Activated T-cell treated with anti-CD3 and anti-CD28 coated beads, Interleukin-2, amount 50 U/mL, for 1 hour (primary cell): Measurements from ENCODE around the gene DNASE1L3.

Experiments
- DNase-seq: peaks from one replicate; pipeline ENCODE4 v3.0.0-alpha.2; 2020

DNASE1L3 gene

DNA sequence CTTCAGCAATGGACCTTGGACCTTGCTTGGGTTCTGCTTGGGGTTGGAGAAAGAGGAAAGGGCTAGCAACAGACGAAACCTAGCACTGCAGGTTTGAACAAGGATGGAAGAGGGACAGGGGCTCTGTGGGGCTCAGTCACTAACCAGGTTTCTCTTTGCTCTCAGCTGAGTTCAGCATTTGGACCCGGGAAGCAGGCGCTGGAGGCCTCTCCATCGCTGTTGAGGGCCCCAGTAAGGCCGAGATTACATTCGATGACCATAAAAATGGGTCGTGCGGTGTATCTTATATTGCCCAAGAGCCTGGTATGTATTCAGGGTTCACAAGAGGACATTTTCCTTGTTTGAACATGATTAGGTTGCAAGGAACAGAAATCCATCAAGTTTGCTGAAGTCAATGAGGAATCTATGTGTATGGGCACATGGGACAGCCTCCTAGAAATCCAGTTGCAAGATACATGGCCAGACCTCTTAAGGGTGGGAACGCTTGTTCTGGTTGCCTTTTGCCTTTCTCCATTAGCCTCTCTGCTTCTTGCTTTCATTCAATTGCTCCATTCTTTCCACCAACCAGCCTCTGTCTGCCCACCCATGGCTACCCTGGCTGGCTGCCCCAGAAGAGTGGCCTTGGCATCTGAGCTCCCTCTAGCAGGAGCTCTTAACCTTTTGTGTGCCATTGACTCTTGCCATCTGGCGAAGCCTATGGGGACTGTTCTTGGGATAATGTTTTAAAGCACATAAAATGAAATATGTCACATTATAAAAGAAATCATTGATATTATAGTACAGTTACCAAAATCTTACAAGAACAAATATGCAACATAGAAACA lies 55.9 kb downstream of the DNASE1L3 start:
- DNase-seq, result no peak

- no peak for DNase-seq
These were observed 57.4 kb downstream of the DNASE1L3 start for GRCh38 chr3:58153371-58153770.

DNA sequence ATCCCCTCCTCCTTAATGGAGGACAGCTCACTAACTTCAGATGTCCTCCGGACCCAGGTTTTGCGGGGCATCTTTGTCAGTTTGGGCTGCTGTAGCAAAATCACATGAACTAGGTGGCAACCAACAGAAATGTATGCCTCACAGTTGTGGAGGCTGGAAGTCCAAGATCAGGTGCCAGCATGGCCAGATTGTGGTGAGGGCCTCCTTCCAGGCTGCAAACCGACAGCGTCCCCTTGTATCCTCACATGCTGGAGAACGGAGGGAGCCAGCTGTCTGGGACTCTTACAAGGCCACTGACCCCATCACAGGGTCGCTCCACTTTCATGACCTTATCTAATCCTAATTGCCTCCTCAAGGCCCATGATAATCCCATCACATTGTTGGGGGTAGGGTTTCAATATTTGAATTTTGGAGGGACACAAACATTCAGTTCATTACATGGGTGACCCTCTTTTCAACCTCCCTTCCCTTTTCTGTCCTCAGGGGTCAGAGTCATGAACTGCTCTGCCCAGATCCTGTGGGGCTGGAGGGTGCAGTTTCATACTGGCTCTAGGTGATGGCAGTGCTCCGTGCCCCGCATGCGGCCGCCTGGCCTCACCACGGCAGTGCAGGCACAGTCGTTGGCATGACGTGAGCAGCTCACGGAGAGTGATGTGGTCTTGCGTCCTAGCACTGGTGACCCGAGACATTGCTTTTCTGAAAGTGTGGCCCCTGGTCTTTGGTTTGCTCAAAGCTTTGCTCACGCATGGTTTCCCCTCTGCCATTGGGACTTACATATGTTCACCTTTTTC lies 58.4 kb downstream of the DNASE1L3 start:
- no peak for DNase-seq

GRCh38 chr3:58151637-58152036 lies 59.1 kb downstream of the DNASE1L3 start:
- DNase-seq, result no peak

DNA sequence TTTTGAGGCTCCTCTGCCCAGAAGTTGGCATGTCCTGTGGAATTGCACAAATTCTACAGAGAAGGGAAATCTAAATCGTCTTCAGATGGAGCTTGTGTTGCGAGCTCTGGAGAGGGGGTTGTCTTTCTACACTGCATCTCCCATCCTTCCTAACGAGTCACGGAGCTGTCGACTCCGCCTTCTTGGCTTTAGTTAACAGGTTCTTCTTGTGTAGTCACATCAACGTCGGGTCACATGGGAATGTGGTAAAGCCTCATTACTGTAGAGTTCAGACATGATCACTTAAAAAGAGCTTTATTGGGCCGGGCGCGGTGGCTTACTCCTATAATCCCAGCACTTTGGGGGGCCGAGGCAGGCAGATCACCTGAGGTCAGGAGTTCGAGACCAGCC lies 60.0 kb downstream of the DNASE1L3 start:
- DNase-seq, result no peak

GRCh38 chr3:58150130-58150809 lies 60.5 kb downstream of the DNASE1L3 start:
- DNase-seq, result no peak

DNA sequence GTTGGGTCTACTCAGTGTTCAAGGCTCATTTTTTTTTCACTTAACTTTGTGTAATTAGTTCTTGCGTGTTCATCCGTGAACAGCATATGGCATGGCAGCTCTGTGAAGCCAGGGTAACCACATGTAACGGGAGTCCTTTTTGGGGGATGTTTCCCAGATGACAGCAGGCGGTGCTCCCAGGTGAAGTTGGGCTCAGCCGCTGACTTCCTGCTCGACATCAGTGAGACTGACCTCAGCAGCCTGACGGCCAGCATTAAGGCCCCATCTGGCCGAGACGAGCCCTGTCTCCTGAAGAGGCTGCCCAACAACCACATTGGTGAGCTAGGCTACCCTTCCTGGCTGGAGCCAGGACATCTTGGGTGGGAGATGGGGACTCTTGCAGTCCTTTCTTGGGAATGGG lies 62.7 kb downstream of the DNASE1L3 start:
- no peak for DNase-seq

DNA sequence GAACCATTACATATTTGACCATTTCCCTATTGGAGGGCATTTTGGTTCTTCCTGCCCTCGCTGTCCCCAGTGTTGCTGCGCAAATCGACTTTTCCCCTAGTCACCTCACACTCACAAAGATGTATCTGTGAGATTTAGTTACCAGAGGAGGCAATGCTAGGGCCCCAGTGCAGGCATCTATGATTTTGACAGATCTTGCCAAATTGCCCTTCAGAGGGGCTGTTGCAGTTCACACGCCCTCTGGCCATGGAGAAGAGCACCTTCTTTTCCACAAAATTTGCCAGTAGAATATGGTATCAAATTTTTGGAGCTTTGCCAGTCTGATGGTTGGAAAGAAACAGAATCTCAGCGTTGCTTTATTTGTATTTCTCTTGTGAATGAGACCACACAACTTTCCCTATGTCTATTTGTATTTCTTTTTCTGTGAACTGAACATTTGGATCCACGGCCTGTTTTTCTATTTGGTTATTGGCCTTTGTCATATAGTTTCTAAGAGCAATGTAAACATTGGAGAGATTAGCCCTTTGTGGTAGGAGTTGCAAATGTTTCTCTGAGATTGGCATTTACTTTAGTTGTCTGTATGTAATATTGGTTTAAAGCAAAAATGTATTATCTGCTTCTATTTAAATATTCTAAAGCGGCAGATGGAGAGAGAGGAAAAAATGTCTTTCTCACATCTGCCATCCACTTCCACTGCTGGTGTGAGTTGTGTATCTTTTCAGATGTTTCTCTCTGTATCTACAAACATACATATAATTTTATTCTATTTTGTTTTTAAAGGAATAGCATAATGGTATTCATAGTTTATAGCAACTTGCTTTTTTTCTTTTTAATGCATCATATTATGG lies 66.1 kb downstream of the DNASE1L3 start:
- no peak for DNase-seq

GRCh38 chr3:58143417-58144055 lies 67.2 kb downstream of the DNASE1L3 start:
- DNase-seq, result no peak
